HepG2 (cell line): ENCODE results near the gene STAB2. TPM values are rescaled to one million over a fixed set of nuclear protein-coding genes. Genes with fewer than 3 reads are reported as not detected.

Experiments used
- ATAC-seq: fragments of 200-7000 bp; cut with Tn5 transposase; 3 replicates; pipeline ENCODE4 v1.9.1; 2020; ENCODE audit warnings: mild to moderate bottlenecking, moderate library complexity
- BruUV-seq: library from RNA; stranded (reverse); fragments of 400-500 nt; replicated peaks from 2 replicates; lab custom pipeline; 2021; lab: Mats Ljungman, UMichigan
- CTCF ChIA-PET: fragments of 300-600 bp; formaldehyde crosslinking; extraction: SDS; loops from one replicate; lab custom pipeline; 2021; ENCODE audit warnings: low total read pairs, inconsistent platforms, low intra/inter-chr PET ratio; lab: Yijun Ruan, JAX
- POLR2A ChIA-PET: fragments of 350-600 bp; sonication (Branson Sonifier 250); formaldehyde crosslinking; loops from one replicate; lab custom pipeline; 2020; ENCODE audit warnings: antibody characterized with exemption, inconsistent platforms; lab: Yijun Ruan, JAX
- DNase-seq: peaks from one replicate; pipeline ENCODE4 v3.0.0-alpha.2; 2015; ENCODE audit warnings: low spot score
- FAIRE-seq: peaks from 3 replicates; lab custom pipeline; 2011; peaks lifted over from hg19 to GRCh38; lab: Jason Lieb, UNC
- H2AFZ ChIP-seq: one replicate; pipeline ENCODE4 v1.6.1; 2011; ENCODE audit warnings: low read length, inconsistent platforms
- H3K27ac ChIP-seq: fragments of 300-600 bp; 3 replicates; pipeline ENCODE4 v1.8.0; 2011; ENCODE audit warnings: mixed run types, mild to moderate bottlenecking, mixed read lengths, low read length, inconsistent platforms; ENCODE audit not compliant: insufficient read depth; ENCODE audit errors: extremely low read length
- H3K27me3 ChIP-seq, 2 experiments: fragments of 200-600 bp in 1 of 2; 2 replicates in 1 of 2; 3 replicates in 1 of 2; pipeline versions ENCODE4 v1.6.0 to v1.8.0; 2011; ENCODE audit warnings: low read length in 2 of 2, mild to moderate bottlenecking in 2 of 2, moderate library complexity in 2 of 2, inconsistent platforms in 1 of 2; ENCODE audit not compliant: insufficient read depth in 2 of 2, control insufficient read depth in 1 of 2
- H3K36me3 ChIP-seq, 2 experiments: fragments of 200-600 bp in 1 of 2; replicated peaks in 1 of 2; 2 replicates in 1 of 2; 3 replicates in 1 of 2; pipeline versions ENCODE4 v1.5.1 to v1.8.0; 2011; ENCODE audit warnings: low read length in 2 of 2, inconsistent platforms in 1 of 2; ENCODE audit not compliant: insufficient read depth in 2 of 2, control insufficient read depth in 1 of 2
- H3K4me1 ChIP-seq: 2 replicates; pipeline ENCODE4 v1.5.1; 2012; ENCODE audit warnings: low read length, inconsistent platforms; ENCODE audit not compliant: insufficient read depth
- H3K4me2 ChIP-seq: 2 replicates; pipeline ENCODE4 v1.6.0; 2011; ENCODE audit warnings: low read depth, low read length, inconsistent platforms
- H3K4me3 ChIP-seq, 3 experiments: fragments of 200-600 bp in 1 of 3; sonication (generic), shearing (Covaris generic) in 1 of 3; replicated peaks in 1 of 3; 2 replicates each; pipeline ENCODE4 v1.5.1; 2011 to 2016; ENCODE audit warnings: low read length in 3 of 3, inconsistent platforms in 2 of 3, low read depth in 2 of 3, mild to moderate bottlenecking in 2 of 3, control low read depth in 1 of 3, mixed read lengths in 1 of 3; ENCODE audit not compliant: insufficient read depth in 1 of 3
- H3K79me2 ChIP-seq: one replicate; pipeline ENCODE4 v1.6.1; 2011; ENCODE audit warnings: low read length, inconsistent platforms; ENCODE audit not compliant: insufficient read depth
- H3K9ac ChIP-seq: 2 replicates; pipeline ENCODE4 v1.6.0; 2011; ENCODE audit warnings: mild to moderate bottlenecking, low read depth, low read length, inconsistent platforms; ENCODE audit not compliant: insufficient read depth
- H3K9me3 ChIP-seq: 2 replicates; pipeline ENCODE4 v1.5.1; 2012; ENCODE audit warnings: mild to moderate bottlenecking, low read length
- H4K20me1 ChIP-seq: 2 replicates; pipeline ENCODE4 v1.6.0; 2011; ENCODE audit warnings: inconsistent platforms, mild to moderate bottlenecking, low read length, moderate library complexity; ENCODE audit not compliant: insufficient read depth
- BHLHE40 ChIP-seq: IDR thresholded peaks from 2 replicates; pipeline ENCODE4 v1.6.1; 2011; ENCODE audit warnings: low read length, improper control_type of control experiment
- IRF9 ChIP-seq: sonication (generic); formaldehyde crosslinking; IDR thresholded peaks from 2 replicates; pipeline ENCODE4 v1.8.0; 2022; ENCODE audit warnings: missing genetic modification reagents, mild to moderate bottlenecking, borderline replicate concordance
- ZNF12 ChIP-seq: sonication (generic); formaldehyde crosslinking; IDR thresholded peaks from 2 replicates; pipeline ENCODE4 v1.5.0; 2020; ENCODE audit warnings: missing genetic modification reagents
- ZNF552 ChIP-seq: sonication (generic); formaldehyde crosslinking; IDR thresholded peaks from 2 replicates; pipeline ENCODE4 v1.9.0; 2022; ENCODE audit warnings: missing genetic modification reagents, mild to moderate bottlenecking, borderline replicate concordance
- ZNF766 ChIP-seq: sonication (generic); formaldehyde crosslinking; IDR thresholded peaks from 2 replicates; pipeline ENCODE4 v1.5.0; 2020; ENCODE audit warnings: missing genetic modification reagents, borderline replicate concordance
- ZSCAN22 ChIP-seq: sonication (generic); formaldehyde crosslinking; IDR thresholded peaks from 2 replicates; pipeline ENCODE4 v1.4.0; 2020; ENCODE audit warnings: mild to moderate bottlenecking, missing genetic modification reagents
- WGBS: methylation state at CpG from one replicate; pipeline ENCODE4 v1.1.6; 2017; ENCODE audit warnings: low lambda C conversion rate; 5-methylcytosine and 5-hydroxymethylcytosine counted together
- in situ Hi-C: cut with HindIII; loops from 2 replicates; pipeline ENCODE4 v1.10.0; 2017; ENCODE audit warnings: low pct_unique_long_range_greater_than_20kb; ENCODE audit not compliant: extremely low pct_ligation_motif_present
- intact Hi-C: fragments of 100-400 bp; cut with micrococcal nuclease; formaldehyde crosslinking; loops from one replicate; pipeline ENCODE4 v1.10.0; 2022; ENCODE audit not compliant: unreplicated experiment
- polyA plus RNA-seq, 8 experiments: library from polyadenylated mRNA; depleted of rRNA in 3 of 8; stranded (reverse) in 7 of 8; unstranded in 1 of 8; fragments of >200 nt; fragmentation: Illumina TruSeq in 4 of 8; extraction: Trizol in 4 of 8; gene quantifications; 2 replicates each; pipeline versions ENCODE4 v1.2.1 to v1.2.3, GENCODE V29; 2011 to 2016; ENCODE audit warnings: low read depth in 4 of 8, missing spikeins in 1 of 8, mixed read lengths in 1 of 8; ENCODE audit not compliant: insufficient read depth in 1 of 8
- total RNA-seq, 5 experiments: library from RNA; depleted of rRNA; stranded (reverse); fragments of >200 nt; fragmentation: Illumina TruSeq; extraction: Trizol; gene quantifications; 2 replicates each; pipeline ENCODE4 v1.2.3, GENCODE V29; 2016; ENCODE audit warnings: low read depth in 1 of 5
- TF ChIP-seq, protein P1 (sequence below): sonication (generic); formaldehyde crosslinking; IDR thresholded peaks from 2 replicates; pipeline ENCODE4 v1.5.0; 2020; ENCODE audit warnings: missing genetic modification reagents

STAB2 gene
- total and polyA plus RNA-seq, 2 of the 13 experiments (the other 11 are each of a cell fraction or from before 2014, with no cell fraction given) = not detected

- Histone ChIP-seq H3K9me3 (no peaks in the 10 kb centered on the region), H3K4me2 (no peak overlapping the region), H2AFZ (no peak overlapping the region), H3K9ac (no peak overlapping the region), H3K27ac (no peak overlapping the region), H3K4me3 (no peak overlapping the region), H4K20me1 (no peaks in the 10 kb centered on the region), H3K79me2 (no peaks in the 10 kb centered on the region), H3K36me3 (peaks cover 15 to 56% of the 10 kb centered on the region in 2 experiments), H3K27me3 (no peaks in the 10 kb centered on the region), H3K4me1 (no peaks in the 10 kb centered on the region)
- 76% methylated on average over 3 of the region's 3 CpGs for WGBS
- POLR2A ChIA-PET = no interaction called here
- TF ChIP-seq ZNF766 (CRISPR knock-in tag) (no peak), IRF9 (no peak), ZNF552 (CRISPR knock-in tag) (no peak), ZSCAN22 (CRISPR knock-in tag) (no peak)
- intact Hi-C loops = no loop called here
- FAIRE-seq = no peak
- DNase-seq = no peak
- BruUV-seq = no TSS peak
- in situ Hi-C loops = no loop called here
- no peak for ATAC-seq
- CTCF ChIA-PET = no interaction called here
Measured at GRCh38 chr12:103793046-103793445, 206.0 kb downstream of the STAB2 start.

GRCh38 chr12:103793512-103794045, 206.5 kb downstream of the STAB2 start:
- Histone ChIP-seq H4K20me1 (no peaks in the 10 kb centered on the region), H3K9me3 (no peaks in the 10 kb centered on the region), H2AFZ (no peak overlapping the region), H3K9ac (no peak overlapping the region), H3K4me2 (no peak overlapping the region), H3K36me3 (peaks cover 15 to 60% of the 10 kb centered on the region in 2 experiments), H3K27me3 (no peaks in the 10 kb centered on the region), H3K79me2 (no peaks in the 10 kb centered on the region), H3K4me3 (no peak overlapping the region), H3K4me1 (no peaks in the 10 kb centered on the region), H3K27ac (no peak overlapping the region)
- BruUV-seq = no TSS peak
- ATAC-seq (no peak), DNase-seq (no peak), FAIRE-seq (no peak)
- ChIA-PET POLR2A (no interaction called here), CTCF (no interaction called here)
- intact Hi-C loops = no loop called here
- WGBS = 88% methylated on average over 9 of the region's 9 CpGs
- in situ Hi-C loops = no loop called here
- TF ChIP-seq BHLHE40 = no peak
- no peak for TF ChIP-seq ZNF12 (CRISPR knock-in tag)
- TF ChIP-seq, protein P1, sequence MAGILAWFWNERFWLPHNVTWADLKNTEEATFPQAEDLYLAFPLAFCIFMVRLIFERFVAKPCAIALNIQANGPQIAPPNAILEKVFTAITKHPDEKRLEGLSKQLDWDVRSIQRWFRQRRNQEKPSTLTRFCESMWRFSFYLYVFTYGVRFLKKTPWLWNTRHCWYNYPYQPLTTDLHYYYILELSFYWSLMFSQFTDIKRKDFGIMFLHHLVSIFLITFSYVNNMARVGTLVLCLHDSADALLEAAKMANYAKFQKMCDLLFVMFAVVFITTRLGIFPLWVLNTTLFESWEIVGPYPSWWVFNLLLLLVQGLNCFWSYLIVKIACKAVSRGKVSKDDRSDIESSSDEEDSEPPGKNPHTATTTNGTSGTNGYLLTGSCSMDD (CRISPR knock-in tag) = no peak
